OCI-LY1 (cell line): ENCODE results near the gene DNAH8.

Experiments used
- H2AFZ ChIP-seq: fragments of 200-600 bp; sonication (generic), shearing (Covaris generic); 2 replicates; pipeline ENCODE4 v1.6.0; 2014; ENCODE audit warnings: antibody characterized with exemption, mild to moderate bottlenecking, low read length
- H3F3A ChIP-seq: fragments of 200-600 bp; sonication (generic), shearing (Covaris generic); 2 replicates; pipeline ENCODE4 v1.6.0; 2014; ENCODE audit warnings: mild to moderate bottlenecking, antibody characterized with exemption, low read length, moderate library complexity; ENCODE audit not compliant: insufficient read depth
- H3K27ac ChIP-seq: fragments of 200-600 bp; sonication (generic); 2 replicates; pipeline ENCODE4 v1.5.1; 2014; ENCODE audit warnings: low read length, mixed run types, mild to moderate bottlenecking, low read depth; ENCODE audit not compliant: poor library complexity, severe bottlenecking
- H3K27me3 ChIP-seq: fragments of 200-600 bp; sonication (generic); 2 replicates; pipeline ENCODE4 v1.6.0; 2014; ENCODE audit warnings: antibody characterized with exemption, mild to moderate bottlenecking, low read length, moderate library complexity; ENCODE audit not compliant: insufficient read depth
- H3K36me3 ChIP-seq: fragments of 200-600 bp; sonication (generic); 2 replicates; pipeline ENCODE4 v1.6.1; 2014; ENCODE audit warnings: mild to moderate bottlenecking, antibody characterized with exemption, low read length, moderate library complexity, mixed read lengths; ENCODE audit not compliant: insufficient read depth
- H3K4me1 ChIP-seq: fragments of 200-600 bp; sonication (generic); 2 replicates; pipeline ENCODE4 v1.5.1; 2014; ENCODE audit warnings: mild to moderate bottlenecking, low read length, moderate library complexity; ENCODE audit not compliant: insufficient read depth, severe bottlenecking
- H3K4me2 ChIP-seq: fragments of 200-600 bp; sonication (generic), shearing (Covaris generic); 2 replicates; pipeline ENCODE4 v1.6.1; 2014; ENCODE audit warnings: low read length
- H3K4me3 ChIP-seq: fragments of 200-600 bp; sonication (generic); 2 replicates; pipeline ENCODE4 v1.5.1; 2014; ENCODE audit warnings: low read length, low read depth, mild to moderate bottlenecking, mixed read lengths; ENCODE audit not compliant: poor library complexity, severe bottlenecking
- H3K79me2 ChIP-seq: fragments of 200-600 bp; shearing (Covaris generic); 2 replicates; pipeline ENCODE4 v1.6.1; 2016; ENCODE audit warnings: mixed run types, low read length, mixed read lengths; ENCODE audit not compliant: insufficient read depth
- H3K9ac ChIP-seq: fragments of 200-600 bp; sonication (generic), shearing (Covaris generic); 2 replicates; pipeline ENCODE4 v1.6.1; 2014; ENCODE audit warnings: mild to moderate bottlenecking, low read length, mixed read lengths
- H3K9me2 ChIP-seq: fragments of 200-600 bp; sonication (generic), shearing (Covaris generic); 2 replicates; pipeline ENCODE4 v1.6.1; 2014; ENCODE audit warnings: low read depth, mild to moderate bottlenecking, low read length, mixed read lengths
- H3K9me3 ChIP-seq: fragments of 200-600 bp; shearing (Covaris generic); 2 replicates; pipeline ENCODE4 v1.6.1; 2014; ENCODE audit warnings: low read length, mixed read lengths
- H4K20me1 ChIP-seq: fragments of 200-600 bp; sonication (generic), shearing (Covaris generic); 2 replicates; pipeline ENCODE4 v1.6.0; 2016; ENCODE audit warnings: mild to moderate bottlenecking, low read length; ENCODE audit not compliant: insufficient read depth
- EZH2 ChIP-seq: fragments of 200-600 bp; sonication (generic), shearing (Covaris generic); IDR thresholded peaks from 2 replicates; pipeline ENCODE4 v1.8.0; 2017; ENCODE audit warnings: borderline replicate concordance, mixed run types, mild to moderate bottlenecking, antibody characterized with exemption, low read length, moderate library complexity, mixed read lengths
- TF ChIP-seq, protein P1 (sequence below): fragments of 200-600 bp; sonication (generic), shearing (Covaris generic); IDR thresholded peaks from 2 replicates; pipeline ENCODE4 v1.5.1; 2017; ENCODE audit warnings: mild to moderate bottlenecking, antibody characterized with exemption, low read length, moderate library complexity, mixed read lengths

DNAH8 gene

GRCh38 chr6:38799529-38800184 is 84.5 kb downstream of the DNAH8 start:
- no peak overlapping the region for H3K4me2 ChIP-seq
- no peak overlapping the region for H3K4me3 ChIP-seq
- TF ChIP-seq EZH2, result no peak
- TF ChIP-seq, protein P1, sequence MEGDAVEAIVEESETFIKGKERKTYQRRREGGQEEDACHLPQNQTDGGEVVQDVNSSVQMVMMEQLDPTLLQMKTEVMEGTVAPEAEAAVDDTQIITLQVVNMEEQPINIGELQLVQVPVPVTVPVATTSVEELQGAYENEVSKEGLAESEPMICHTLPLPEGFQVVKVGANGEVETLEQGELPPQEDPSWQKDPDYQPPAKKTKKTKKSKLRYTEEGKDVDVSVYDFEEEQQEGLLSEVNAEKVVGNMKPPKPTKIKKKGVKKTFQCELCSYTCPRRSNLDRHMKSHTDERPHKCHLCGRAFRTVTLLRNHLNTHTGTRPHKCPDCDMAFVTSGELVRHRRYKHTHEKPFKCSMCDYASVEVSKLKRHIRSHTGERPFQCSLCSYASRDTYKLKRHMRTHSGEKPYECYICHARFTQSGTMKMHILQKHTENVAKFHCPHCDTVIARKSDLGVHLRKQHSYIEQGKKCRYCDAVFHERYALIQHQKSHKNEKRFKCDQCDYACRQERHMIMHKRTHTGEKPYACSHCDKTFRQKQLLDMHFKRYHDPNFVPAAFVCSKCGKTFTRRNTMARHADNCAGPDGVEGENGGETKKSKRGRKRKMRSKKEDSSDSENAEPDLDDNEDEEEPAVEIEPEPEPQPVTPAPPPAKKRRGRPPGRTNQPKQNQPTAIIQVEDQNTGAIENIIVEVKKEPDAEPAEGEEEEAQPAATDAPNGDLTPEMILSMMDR, result no peak

GRCh38 chr6:38801305-38801704 is 86.2 kb downstream of the DNAH8 start:
- Histone ChIP-seq H3K27ac (no peak overlapping the region), H3K27me3 (0 out of 2 replicates have a peak, but pooled peaks cover 4% of the 10 kb centered on the region)

More at GRCh38 chr6:38799529-38800184, 84.5 kb downstream of the DNAH8 start:
- H3K27me3 ChIP-seq, result 0 out of 2 replicates have a peak, but pooled peaks cover 4% of the 10 kb centered on the region
- no peaks in the 10 kb centered on the region for H3K9me3 ChIP-seq
- no peaks in the 10 kb centered on the region for H3K9me2 ChIP-seq
- H4K20me1 ChIP-seq, result no peaks in the 10 kb centered on the region
- H3K36me3 ChIP-seq, result no peaks in the 10 kb centered on the region
- no peak overlapping the region for H3K9ac ChIP-seq
- no peaks in the 10 kb centered on the region for H3K4me1 ChIP-seq
- no peaks in the 10 kb centered on the region for H3F3A ChIP-seq
- H3K27ac ChIP-seq, result no peak overlapping the region
- H3K79me2 ChIP-seq, result no peaks in the 10 kb centered on the region
- H2AFZ ChIP-seq, result no peak overlapping the region

GRCh38 chr6:38802497-38802896 is 87.4 kb downstream of the DNAH8 start:
- H2AFZ ChIP-seq, result no peak overlapping the region
- no peak overlapping the region for H3K4me3 ChIP-seq
- H3K9ac ChIP-seq, result no peak overlapping the region
- no peaks in the 10 kb centered on the region for H3F3A ChIP-seq
- no peak overlapping the region for H3K27ac ChIP-seq
- H3K4me2 ChIP-seq, result no peak overlapping the region
- no peaks in the 10 kb centered on the region for H3K9me2 ChIP-seq
- 0 out of 2 replicates have a peak, but pooled peaks cover 4% of the 10 kb centered on the region for H3K27me3 ChIP-seq
- TF ChIP-seq, protein P1, result no peak
- no peak for TF ChIP-seq EZH2
- H3K9me3 ChIP-seq, result no peaks in the 10 kb centered on the region
- H3K4me1 ChIP-seq, result no peaks in the 10 kb centered on the region
- no peaks in the 10 kb centered on the region for H4K20me1 ChIP-seq
- H3K79me2 ChIP-seq, result no peaks in the 10 kb centered on the region
- H3K36me3 ChIP-seq, result no peaks in the 10 kb centered on the region

More at GRCh38 chr6:38801305-38801704, 86.2 kb downstream of the DNAH8 start:
- Histone ChIP-seq H3K36me3 (no peaks in the 10 kb centered on the region), H4K20me1 (no peaks in the 10 kb centered on the region), H2AFZ (no peak overlapping the region), H3K4me2 (no peak overlapping the region), H3K9me2 (no peaks in the 10 kb centered on the region), H3K9me3 (no peaks in the 10 kb centered on the region), H3K79me2 (no peaks in the 10 kb centered on the region), H3K4me1 (no peaks in the 10 kb centered on the region), H3K4me3 (no peak overlapping the region), H3F3A (no peaks in the 10 kb centered on the region), H3K9ac (no peak overlapping the region)
- TF ChIP-seq, protein P1, result no peak
- TF ChIP-seq EZH2, result no peak
